Measurements from ENCODE around the gene LMNTD2.
"Not testable (repeated sequence)": the region's sequence is repeated elsewhere in the genome, so short reads cannot be mapped to it uniquely, and the experiment has no call there.

Gene LMNTD2

DNA sequence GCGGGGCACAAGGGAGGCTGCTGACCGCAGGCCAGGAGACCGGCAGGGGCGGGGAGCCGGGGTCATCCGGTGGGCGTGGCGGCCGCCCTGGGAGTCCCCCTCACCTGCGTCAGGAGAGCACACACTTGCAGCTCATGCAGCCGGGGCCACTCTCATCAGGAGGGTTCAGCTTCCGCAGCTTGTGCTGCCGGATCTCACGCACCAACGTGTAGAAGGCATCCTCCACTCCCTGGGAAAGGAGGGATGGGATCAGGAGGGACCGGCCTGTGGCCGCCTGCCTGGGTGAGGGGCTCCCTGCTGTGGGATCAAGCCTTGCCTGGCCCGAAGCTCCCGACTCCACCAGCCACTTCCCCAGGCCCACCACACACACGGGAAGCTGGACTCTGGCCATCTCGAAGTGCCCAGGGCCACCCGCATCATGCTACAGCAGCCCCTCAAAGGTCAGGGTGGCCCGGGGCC, 28.0 kb downstream of the LMNTD2 start:
- DNase-seq: no peak

- no peak for DNase-seq
These were observed 28.5 kb downstream of the LMNTD2 start for GRCh38 chr11:531919-532526.

GRCh38 chr11:530960-531831, 29.3 kb downstream of the LMNTD2 start:
- no peak for DNase-seq

DNA sequence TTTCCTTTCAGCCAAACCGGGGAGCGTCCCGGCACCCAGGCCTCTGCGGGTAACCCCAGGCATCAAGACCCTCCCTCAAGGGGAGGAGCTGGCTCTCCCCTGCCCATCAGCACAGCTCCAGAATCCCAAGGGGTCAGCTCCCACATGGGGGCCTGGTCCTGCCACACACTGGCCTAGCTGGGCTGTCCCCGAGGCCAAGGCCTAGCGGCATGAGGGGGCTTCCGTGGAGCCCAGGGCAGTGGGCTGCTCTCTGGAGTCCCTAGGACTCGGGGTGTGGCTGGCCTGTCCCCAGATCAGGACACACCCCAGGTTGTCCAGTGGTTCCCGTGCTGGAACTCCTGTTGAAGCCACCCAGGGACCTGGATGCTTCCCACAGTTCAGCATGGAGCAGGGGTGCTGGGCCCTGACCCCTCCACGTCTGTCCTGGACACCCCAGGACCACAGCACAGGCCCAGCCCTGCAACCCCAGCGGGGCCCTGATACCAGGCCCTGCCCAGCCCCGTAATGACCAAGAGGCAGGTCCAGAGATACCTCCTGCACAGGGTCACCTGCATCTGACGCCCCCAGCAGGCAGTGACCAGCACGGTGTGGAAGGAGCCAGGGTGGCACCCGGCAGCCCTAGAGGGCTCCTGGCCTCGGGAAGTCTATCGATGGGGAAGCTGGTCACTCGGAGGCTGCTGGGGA, 30.7 kb downstream of the LMNTD2 start:
- DNase-seq: no peak

- DNase-seq: no peak
These were observed 31.5 kb downstream of the LMNTD2 start for GRCh38 chr11:528815-529727.

GRCh38 chr11:528166-528814, 32.2 kb downstream of the LMNTD2 start:
- DNase-seq: no peak

DNA sequence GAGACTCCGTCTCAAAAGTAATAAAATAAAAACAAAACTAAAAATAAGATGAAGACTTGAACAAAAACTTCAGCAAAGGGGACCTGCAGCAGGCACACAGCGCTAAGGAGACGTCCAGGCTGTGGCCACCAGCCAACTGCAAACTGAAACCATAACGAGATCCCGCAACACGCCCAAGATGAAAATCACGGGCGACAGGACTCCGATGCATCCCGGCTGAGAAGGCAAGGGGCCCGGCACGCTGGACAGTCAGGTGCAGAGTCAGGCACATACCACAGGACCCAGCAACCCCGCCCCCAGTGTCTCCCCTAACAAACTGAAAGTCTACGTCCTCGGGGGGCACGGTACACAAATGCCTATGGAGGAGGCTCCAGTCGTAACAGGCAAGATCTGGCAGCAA, 34.3 kb downstream of the LMNTD2 start:
- no peak for DNase-seq

GRCh38 chr11:521177-521688, 39.3 kb downstream of the LMNTD2 start:
- no peak for DNase-seq

GRCh38 chr11:520428-521176, 39.9 kb downstream of the LMNTD2 start:
- no peak for DNase-seq

DNA sequence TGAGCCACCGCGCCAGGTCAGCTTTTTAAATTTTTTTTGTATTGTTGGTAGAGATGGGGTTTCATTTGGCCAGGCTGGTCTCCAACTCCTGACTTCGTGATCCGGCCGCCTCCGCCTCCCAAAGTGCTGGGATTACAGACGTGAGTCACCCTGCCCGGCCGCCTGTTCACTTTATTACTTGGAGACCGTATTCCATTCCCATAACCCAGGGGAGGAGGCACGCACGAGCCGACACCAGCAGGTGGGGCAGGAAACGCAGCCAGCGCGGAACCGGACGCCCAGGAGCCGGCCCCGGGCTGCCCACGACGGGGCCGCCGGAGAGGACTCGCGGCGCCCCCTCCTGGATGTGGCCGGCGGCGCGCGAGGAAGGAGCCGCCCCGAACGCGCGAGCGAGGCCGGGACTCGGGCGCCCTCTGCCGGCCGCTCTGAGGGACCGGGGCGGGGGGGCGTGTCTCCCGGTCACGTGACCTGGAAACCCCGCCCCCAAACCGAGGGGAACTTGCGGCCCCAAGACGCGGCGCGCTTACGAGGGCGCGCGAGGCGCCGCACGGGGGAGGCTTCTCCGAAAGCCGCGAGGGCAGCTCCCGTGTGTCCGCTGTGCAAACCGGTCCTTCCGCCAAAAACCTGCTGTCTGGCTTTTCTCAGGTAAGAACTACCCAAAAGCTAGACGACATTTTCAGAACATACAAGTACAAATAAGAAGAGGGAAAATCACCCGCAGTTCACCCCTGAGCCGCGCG, 41.9 kb downstream of the LMNTD2 start:
- peak; percentile 60 for DNase-seq

DNA sequence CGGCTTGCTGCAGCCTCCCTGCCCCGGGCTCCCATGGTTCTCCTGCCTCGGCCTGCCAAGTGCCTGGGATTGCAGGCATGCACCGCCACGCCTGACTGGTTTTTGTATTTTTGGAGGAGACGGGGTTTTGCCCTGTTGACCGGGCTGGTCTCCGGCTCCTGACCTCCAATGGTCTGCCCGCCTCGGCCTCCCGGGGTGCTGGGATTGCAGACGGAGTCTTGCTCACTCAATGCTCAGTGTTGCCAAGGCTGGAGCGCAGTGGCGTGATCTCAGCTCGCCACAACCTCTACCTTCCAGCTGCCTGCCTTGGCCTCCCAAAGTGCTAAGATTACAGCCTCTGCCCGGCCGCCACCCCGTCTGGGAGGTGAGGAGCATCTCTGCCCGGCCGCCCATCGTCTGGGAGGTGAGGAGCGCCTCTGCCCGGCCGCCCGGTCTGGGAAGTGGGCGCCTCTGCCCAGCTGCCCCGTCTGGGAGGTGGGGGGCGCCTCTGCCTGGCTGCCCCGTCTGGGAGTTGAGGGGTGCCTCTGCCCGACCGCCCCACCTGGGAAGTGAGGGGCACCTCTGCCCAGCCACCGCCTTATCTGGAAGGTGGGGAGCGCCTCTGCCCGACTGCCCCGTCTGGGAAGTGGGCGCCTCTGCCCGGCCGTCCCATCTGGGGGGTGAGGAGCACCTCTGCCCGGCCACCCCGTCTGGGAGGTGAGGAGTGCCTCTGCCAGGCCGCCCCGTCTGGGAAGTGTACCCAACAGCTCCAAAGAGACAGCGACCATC, 43.4 kb downstream of the LMNTD2 start:
- DNase-seq: not testable (repeated sequence)

GRCh38 chr11:516400-516799, 44.1 kb downstream of the LMNTD2 start:
- no peak for DNase-seq

GRCh38 chr11:515131-515530, 45.4 kb downstream of the LMNTD2 start:
- no peak for DNase-seq

- DNase-seq: no peak
These were observed 45.9 kb downstream of the LMNTD2 start for GRCh38 chr11:514606-515005.

DNA sequence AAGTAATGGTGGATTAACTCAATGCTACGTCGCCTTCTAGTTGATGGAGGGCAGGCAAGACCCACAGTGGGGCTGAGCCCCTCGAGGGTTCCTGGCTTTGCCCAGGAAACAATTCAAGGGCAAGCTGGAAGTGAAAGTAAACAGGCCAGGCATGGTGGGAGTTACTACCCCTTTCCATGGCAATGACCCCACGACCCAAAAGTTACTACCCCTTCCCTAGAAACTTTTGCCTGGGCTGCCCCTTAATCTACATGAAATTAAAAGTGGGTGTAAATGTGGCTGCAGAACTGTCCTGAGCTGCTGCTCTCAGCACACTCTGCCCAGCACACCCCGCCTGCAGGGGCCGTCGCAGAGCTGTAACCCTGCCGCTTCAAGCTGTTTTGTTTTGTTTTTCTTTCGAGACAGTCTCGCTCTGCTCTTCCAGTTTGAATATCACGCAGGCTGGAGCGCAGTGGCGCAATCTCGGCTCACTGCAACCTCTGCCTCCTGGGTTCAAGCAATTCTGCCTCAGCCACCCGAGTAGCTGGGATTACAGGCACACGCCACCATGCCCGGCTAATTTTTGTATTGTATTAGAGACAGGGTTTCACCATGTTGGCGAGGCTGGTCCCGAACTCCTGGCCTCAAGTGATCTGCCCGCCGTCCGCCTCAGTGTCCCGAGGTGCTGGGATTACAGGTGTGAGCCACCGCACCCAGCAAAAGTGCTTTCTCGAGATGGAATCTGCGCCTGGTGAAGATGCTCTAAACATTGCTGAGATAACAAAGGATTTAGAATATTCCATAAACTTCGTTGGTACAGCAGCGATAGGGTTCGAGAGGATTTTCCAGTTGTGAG, 47.6 kb downstream of the LMNTD2 start:
- no peak for DNase-seq

DNA sequence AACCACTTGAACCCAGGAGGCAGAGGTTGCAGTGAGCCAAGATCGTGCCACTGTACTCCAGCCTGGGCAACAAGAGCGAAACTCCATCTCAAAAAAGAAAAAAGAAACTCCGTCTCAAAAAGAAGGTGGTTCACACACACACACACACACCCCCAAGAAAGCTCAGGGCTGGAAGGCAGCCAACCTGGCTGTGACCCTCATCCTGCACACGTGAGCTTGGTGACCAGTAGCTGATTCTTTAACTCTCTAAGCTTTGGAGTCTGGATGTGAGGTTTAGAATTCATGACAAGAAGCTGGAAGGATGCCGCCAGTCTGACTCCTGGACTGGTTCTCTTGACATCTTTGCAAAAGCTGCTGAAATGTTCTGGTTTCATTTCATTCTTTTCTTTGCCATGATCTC, 51.6 kb downstream of the LMNTD2 start:
- DNase-seq: no peak

GRCh38 chr11:507727-508515, 52.6 kb downstream of the LMNTD2 start:
- peak; percentile 30 for DNase-seq

All from NCI-H82 (cell line).